PFSK-1 (cell line): ENCODE results near the gene SPIRE1.

ENCODE experiments used
- POLR2AphosphoS5 ChIP-seq: IDR thresholded peaks from 2 replicates; pipeline ENCODE4 v1.6.1; 2012; ENCODE audit warnings: low read depth, mild to moderate bottlenecking, control low read depth, low read length, moderate library complexity
- REST ChIP-seq, 2 experiments: IDR thresholded peaks; 2 replicates each; pipeline versions ENCODE4 v1.6.1 to v1.8.0; 2011 to 2012; ENCODE audit warnings: low read depth in 2 of 2, low read length in 2 of 2, control low read depth in 1 of 2, inconsistent platforms in 1 of 2, mild to moderate bottlenecking in 1 of 2, moderate library complexity in 1 of 2; ENCODE audit not compliant: insufficient read depth in 1 of 2
- SIN3A ChIP-seq: IDR thresholded peaks from 2 replicates; pipeline ENCODE4 v1.6.1; 2012; ENCODE audit warnings: mild to moderate bottlenecking, low read length, moderate library complexity, borderline replicate concordance; ENCODE audit not compliant: insufficient read depth

GRCh38 chr18:12405066-12405465, 252.8 kb downstream of the SPIRE1 start:
- TF ChIP-seq POLR2AphosphoS5 (no peak), REST (IDR thresholded peaks at IDR 0.05; ENCODE audit: insufficient read depth in 1 of 2, low read depth in 2 of 2, low read length in 2 of 2) (no peak), SIN3A (no peak)
